Activated T-cell treated with anti-CD3 and anti-CD28 coated beads, Interleukin-2, amount 50 U/mL, for 24 hours (primary cell): ENCODE measurements around the gene CYB561.
"Not testable (repeated sequence)": the region's sequence is repeated elsewhere in the genome, so short reads cannot be mapped to it uniquely, and the experiment has no call there.

Source experiments
- DNase-seq: peaks from one replicate; pipeline ENCODE4 v3.0.0-alpha.2; 2020
- H3K27ac Mint-ChIP-seq: 2 replicates; pipeline ENCODE4 v1.8.0; 2020; ENCODE audit warnings: mild to moderate bottlenecking, mixed read lengths
- H3K27me3 Mint-ChIP-seq: 2 replicates; pipeline ENCODE4 v1.8.0; 2020; ENCODE audit warnings: mixed read lengths
- H3K36me3 Mint-ChIP-seq: 2 replicates; pipeline ENCODE4 v1.8.0; 2020; ENCODE audit warnings: low read depth, mixed read lengths
- H3K4me1 Mint-ChIP-seq: 2 replicates; pipeline ENCODE4 v1.8.0; 2020; ENCODE audit warnings: low read depth, mixed read lengths
- H3K4me3 Mint-ChIP-seq: 2 replicates; pipeline ENCODE4 v1.8.0; 2020; ENCODE audit warnings: mild to moderate bottlenecking, moderate library complexity, mixed read lengths
- H3K9me3 Mint-ChIP-seq: 2 replicates; pipeline ENCODE4 v1.8.0; 2020; ENCODE audit warnings: mixed read lengths

CYB561 gene

DNA sequence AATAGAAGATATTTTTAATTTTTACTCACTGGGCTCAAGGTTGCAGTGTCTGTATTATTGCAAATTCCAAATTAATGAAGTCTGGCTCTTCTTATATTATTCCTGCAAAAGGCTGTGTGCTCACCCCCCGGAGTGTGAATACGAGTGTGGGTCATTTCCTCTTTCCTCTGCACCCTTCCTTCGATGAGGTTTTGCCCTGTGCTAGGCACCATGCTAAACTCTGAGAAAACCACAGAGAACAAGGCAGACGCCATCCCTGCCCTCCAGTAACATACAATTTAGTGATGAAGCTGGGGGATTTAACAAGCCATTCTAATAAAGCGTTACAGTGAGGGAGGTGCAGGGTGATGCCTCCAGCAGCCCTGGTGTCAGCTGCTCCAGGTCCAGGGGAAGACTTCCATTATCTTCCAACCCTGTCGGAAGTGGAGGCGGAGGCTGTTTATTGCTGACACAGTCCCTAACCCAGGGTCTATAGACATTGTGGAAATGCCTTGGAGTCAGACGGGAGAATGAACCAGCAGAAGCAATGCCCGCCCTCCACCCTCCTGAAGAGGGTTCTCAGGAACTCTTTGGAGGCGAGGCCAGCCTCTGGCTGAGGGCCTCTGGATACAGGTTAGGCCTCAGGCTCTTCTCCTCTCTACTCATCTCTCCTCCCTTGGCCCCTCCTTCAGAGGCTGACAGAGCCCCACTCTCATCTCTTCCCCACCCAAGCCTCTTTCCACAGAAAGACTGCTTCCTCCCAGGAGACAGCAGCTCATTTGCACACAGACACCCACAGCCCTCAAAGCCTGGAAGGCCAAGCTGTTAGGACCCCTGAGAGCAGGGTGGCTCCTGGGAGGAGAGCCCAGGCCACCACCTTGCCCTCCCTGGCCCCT, 28.7 kb upstream of the CYB561 start:
- no peak overlapping the region for H3K27ac Mint-ChIP-seq
- no peaks in the 10 kb centered on the region for H3K9me3 Mint-ChIP-seq
- H3K27me3 Mint-ChIP-seq: peaks cover 42% of the 10 kb centered on the region
- peaks cover 16% of the 10 kb centered on the region for H3K4me1 Mint-ChIP-seq
- DNase-seq: no peak
- H3K4me3 Mint-ChIP-seq: no peak overlapping the region
- no peaks in the 10 kb centered on the region for H3K36me3 Mint-ChIP-seq

DNA sequence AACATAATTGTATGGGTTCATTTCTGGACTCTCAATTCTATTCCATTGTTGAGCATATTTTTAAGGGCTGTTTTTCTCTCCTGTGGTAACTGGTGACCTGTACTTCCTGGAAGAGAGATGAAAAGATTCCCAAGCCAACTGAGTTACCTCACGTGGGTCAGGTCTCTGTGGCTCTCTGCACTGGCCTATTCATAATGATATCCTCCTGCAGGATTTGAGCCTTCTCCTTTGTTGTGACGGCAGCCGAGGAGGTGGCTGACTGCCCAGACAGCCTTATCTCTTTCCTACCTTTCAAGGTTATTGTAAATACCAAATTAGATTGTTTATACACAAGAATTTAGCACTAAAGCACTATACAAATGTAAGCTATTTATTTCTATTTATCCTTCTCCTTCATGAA, 28.1 kb upstream of the CYB561 start:
- no peak overlapping the region for H3K4me3 Mint-ChIP-seq
- no peak overlapping the region for H3K27ac Mint-ChIP-seq
- no peak for DNase-seq
- H3K36me3 Mint-ChIP-seq: no peaks in the 10 kb centered on the region
- H3K4me1 Mint-ChIP-seq: peaks cover 15% of the 10 kb centered on the region
- peaks cover 39% of the 10 kb centered on the region for H3K27me3 Mint-ChIP-seq
- H3K9me3 Mint-ChIP-seq: no peaks in the 10 kb centered on the region

DNA sequence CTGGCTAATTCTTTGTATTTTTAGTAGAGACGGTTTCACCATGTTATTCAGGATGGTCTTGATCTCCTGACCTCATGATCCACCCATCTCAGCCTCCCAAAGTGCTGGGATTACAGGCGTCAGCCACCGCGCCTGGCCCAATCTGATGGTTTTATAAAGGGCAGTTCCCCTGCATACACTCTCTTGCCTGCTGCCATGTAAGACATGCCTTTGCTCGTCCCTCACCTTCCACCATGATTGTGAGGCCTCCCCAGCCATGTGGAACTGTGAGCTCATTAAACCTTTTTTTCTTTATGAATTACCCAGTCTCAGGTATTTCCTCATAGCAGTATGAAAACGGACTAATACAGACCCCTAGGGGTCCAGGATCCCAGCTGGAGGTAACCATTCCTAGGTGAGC, 22.0 kb upstream of the CYB561 start:
- H3K36me3 Mint-ChIP-seq, H3K27me3 Mint-ChIP-seq, H3K9me3 Mint-ChIP-seq, H3K4me1 Mint-ChIP-seq, DNase-seq, H3K27ac Mint-ChIP-seq, H3K4me3 Mint-ChIP-seq: not testable (repeated sequence)

DNA sequence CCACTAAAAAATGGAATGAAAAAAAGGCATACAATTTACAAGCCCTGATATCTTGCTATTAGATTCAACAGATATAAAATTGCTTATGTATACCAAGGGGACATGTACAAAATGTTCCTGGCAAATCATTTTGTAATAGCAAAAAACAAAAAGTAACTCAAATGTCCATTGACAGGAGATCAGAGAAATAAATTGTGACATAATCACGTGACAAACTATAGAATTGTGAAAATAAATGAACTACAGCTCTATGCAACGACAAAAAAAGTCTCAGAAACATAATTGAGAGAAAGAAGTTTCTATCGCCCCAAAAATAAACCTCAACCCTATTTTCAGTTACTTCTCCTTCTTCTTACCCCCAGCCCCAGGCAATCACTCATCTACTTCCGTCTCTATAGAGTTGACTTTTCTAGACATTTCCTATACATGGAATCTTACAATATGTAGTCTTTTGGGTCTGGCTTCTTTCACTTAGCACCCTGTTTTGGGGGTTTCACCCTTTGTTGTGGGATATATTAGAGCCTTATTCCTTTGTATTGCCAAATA, 18.7 kb upstream of the CYB561 start:
- no peaks in the 10 kb centered on the region for H3K9me3 Mint-ChIP-seq
- DNase-seq: no peak
- H3K36me3 Mint-ChIP-seq: no peaks in the 10 kb centered on the region
- H3K4me3 Mint-ChIP-seq: no peak overlapping the region
- H3K4me1 Mint-ChIP-seq: peaks cover 1% of the 10 kb centered on the region
- H3K27me3 Mint-ChIP-seq: peaks cover 2% of the 10 kb centered on the region
- H3K27ac Mint-ChIP-seq: no peak overlapping the region

DNA sequence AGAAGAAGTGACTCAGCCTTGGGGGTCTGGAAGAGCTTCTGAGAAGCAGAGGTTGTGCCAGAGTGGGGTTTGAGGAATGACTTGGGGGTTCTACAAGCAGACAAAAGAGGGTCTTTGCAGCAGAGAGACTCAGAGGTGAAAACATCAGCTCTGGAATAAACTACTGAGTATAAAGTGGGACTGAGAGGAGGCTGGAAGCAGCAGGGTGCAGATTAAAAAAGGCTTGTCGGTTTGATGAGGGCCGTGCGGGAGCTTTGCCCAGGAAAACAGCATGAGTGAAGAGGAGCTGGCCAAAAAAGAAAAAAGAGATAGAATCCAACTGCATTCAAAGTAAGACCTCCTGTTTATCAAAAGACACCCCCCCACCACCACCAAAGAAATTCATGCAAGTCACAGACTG, 17.7 kb upstream of the CYB561 start:
- Mint-ChIP-seq H3K27me3 (peaks cover 2% of the 10 kb centered on the region), H3K4me3 (no peak overlapping the region), H3K9me3 (no peaks in the 10 kb centered on the region)

DNA sequence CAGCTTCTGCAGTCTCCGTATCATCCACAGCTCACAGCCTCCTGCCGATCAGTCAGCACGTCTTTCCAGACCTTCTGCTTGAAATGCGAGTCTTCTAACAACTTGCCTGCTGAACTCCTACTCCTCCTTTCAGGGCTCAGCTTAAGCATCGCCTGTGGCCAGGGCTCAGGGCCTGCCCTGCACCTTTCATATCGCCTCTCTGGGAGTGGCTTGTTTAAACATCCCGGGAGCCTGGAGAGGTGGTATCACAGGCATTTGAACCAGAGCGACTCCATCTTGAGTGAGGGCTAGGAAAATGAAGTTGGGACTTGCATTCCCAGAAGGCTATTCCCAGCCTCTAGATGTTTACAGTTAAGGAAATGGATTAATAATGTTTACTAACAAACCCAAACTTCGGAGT, 13.9 kb upstream of the CYB561 start:
- DNase-seq: no peak
- Mint-ChIP-seq H3K27me3 (peaks cover 5% of the 10 kb centered on the region), H3K27ac (no peak overlapping the region)

More for the DNA sequence above, 17.7 kb upstream of the CYB561 start:
- Mint-ChIP-seq H3K4me1 (peaks cover 1% of the 10 kb centered on the region), H3K36me3 (no peaks in the 10 kb centered on the region), H3K27ac (no peak overlapping the region)
- no peak for DNase-seq

DNA sequence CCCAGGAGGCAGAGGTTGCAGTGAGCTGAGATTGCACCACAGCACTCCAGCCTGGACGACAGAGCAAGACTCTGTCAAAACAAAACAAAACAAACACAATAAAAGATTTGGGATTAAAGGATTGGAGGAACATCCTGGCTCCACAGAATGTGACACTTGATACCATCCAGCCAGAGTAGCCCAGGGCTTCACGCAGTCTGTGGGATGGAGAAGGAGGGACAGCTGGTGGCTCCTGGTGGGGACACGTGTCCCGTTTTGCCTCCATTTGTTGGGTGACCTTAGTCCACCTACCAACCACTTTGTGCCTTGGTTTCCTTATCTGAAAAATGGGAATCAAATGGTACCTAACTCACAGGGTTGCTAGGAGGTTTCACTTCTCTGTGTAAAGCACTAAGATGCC, 12.4 kb upstream of the CYB561 start:
- peaks cover 1% of the 10 kb centered on the region for H3K4me1 Mint-ChIP-seq
- peaks cover 2% of the 10 kb centered on the region for H3K27me3 Mint-ChIP-seq
- DNase-seq: no peak
- H3K36me3 Mint-ChIP-seq: no peaks in the 10 kb centered on the region
- no peak overlapping the region for H3K4me3 Mint-ChIP-seq
- H3K27ac Mint-ChIP-seq: no peak overlapping the region
- H3K9me3 Mint-ChIP-seq: no peaks in the 10 kb centered on the region

More for the DNA sequence above, 13.9 kb upstream of the CYB561 start:
- Mint-ChIP-seq H3K4me3 (no peak overlapping the region), H3K9me3 (no peaks in the 10 kb centered on the region), H3K4me1 (peaks cover 1% of the 10 kb centered on the region), H3K36me3 (no peaks in the 10 kb centered on the region)

DNA sequence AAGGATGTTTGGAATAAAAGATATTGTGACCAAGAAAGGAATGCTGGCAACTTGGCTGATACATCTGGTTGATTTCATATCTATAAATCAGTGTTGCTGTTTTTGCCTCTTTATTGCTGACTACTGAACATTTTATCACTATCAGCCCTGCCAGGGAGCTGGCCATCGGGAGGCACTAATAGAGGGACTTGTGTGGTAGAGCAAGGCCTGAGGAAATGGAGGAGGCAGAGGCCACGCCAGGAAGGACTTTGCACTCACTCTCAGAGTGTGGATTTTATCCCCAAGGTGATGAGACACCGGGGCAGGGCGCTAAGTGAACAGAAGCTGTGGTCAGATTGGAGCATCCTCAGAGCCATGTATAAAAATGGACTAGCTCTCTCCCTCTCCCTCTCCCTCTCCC, 9.3 kb upstream of the CYB561 start:
- Mint-ChIP-seq H3K4me1 (peaks cover 4% of the 10 kb centered on the region), H3K27me3 (peaks cover 2% of the 10 kb centered on the region), H3K36me3 (no peaks in the 10 kb centered on the region)

DNA sequence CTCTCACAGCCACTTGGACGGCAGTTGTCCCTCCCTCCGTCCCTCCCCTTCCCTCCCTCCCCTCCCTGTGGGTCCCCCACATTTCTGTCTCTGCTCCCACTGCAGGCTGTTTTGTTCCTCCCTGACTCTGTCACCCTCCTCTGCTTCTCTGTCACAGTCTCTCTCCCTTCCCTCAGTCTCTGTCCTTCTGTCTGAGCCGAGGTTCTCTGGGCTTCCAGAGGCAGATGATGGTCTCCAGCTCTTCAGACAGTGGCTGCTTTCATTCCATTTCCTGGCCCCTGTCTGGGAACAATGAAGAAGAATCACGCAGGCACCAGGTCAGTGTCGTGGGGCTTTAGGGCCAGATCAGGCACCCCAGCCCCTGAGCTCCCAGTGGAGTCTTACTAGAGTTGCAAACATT, 8.8 kb upstream of the CYB561 start:
- DNase-seq: no peak
- no peaks in the 10 kb centered on the region for H3K36me3 Mint-ChIP-seq
- H3K27ac Mint-ChIP-seq: no peak overlapping the region
- H3K4me1 Mint-ChIP-seq: peaks cover 8% of the 10 kb centered on the region
- no peaks in the 10 kb centered on the region for H3K9me3 Mint-ChIP-seq
- peaks cover 2% of the 10 kb centered on the region for H3K27me3 Mint-ChIP-seq
- no peak overlapping the region for H3K4me3 Mint-ChIP-seq

More for the DNA sequence above, 9.3 kb upstream of the CYB561 start:
- Mint-ChIP-seq H3K27ac (no peak overlapping the region), H3K4me3 (no peak overlapping the region), H3K9me3 (no peaks in the 10 kb centered on the region)
- no peak for DNase-seq

DNA sequence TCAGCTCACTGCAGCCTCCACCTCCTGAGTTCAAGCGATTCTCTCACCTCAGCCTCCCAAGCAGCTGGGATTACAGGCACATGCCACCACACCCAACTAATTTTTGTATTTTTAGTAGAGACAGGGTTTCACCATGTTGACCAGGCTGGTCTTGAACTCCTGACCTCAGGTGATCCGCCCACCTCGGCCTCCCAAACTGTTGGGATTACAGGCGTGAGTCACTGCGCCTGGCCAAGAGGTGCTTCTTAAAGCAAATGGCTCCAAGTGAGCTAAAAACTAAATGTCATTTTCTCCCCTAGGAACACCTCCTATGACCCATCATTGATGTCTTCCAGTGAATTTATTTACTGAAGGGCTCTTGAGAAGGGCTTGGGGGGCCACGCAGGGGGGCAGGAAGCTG, 8.3 kb upstream of the CYB561 start:
- H3K4me3 Mint-ChIP-seq, H3K9me3 Mint-ChIP-seq, H3K27ac Mint-ChIP-seq, DNase-seq, H3K36me3 Mint-ChIP-seq, H3K27me3 Mint-ChIP-seq: not testable (repeated sequence)
- peaks cover 10% of the 10 kb centered on the region for H3K4me1 Mint-ChIP-seq

DNA sequence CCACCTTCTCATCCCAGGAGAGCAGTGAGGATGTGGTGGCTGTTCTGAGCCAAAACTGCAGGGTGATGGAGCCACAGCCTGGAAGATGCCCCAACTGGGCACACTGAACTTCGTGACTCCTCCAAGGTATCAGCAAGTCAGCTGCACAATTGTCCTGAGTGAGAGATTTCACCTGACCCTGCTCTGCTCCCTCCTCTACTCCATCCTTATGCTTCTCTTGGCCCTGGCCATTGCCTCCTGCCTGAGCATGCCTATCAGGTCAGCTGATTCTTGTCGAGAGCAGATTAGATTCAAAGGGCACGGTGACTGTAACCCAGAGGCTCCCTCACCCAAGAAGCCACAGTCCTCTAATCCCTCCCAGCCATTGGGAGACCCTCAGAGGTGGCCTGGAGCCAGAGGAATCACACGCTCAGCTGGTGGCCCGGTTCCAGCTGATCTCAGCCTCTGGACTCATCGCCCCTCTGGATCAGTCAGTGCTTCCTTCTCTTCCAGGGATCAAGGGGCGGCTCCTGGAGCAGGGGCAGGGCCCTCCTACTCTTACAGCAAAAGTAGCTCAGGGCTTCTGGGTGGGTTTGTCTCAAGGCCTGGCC, 7.0 kb upstream of the CYB561 start:
- H3K4me1 Mint-ChIP-seq: peaks cover 10% of the 10 kb centered on the region
- no peaks in the 10 kb centered on the region for H3K36me3 Mint-ChIP-seq
- no peaks in the 10 kb centered on the region for H3K9me3 Mint-ChIP-seq
- DNase-seq: no peak
- no peak overlapping the region for H3K4me3 Mint-ChIP-seq
- H3K27me3 Mint-ChIP-seq: peaks cover 2% of the 10 kb centered on the region
- H3K27ac Mint-ChIP-seq: no peak overlapping the region

DNA sequence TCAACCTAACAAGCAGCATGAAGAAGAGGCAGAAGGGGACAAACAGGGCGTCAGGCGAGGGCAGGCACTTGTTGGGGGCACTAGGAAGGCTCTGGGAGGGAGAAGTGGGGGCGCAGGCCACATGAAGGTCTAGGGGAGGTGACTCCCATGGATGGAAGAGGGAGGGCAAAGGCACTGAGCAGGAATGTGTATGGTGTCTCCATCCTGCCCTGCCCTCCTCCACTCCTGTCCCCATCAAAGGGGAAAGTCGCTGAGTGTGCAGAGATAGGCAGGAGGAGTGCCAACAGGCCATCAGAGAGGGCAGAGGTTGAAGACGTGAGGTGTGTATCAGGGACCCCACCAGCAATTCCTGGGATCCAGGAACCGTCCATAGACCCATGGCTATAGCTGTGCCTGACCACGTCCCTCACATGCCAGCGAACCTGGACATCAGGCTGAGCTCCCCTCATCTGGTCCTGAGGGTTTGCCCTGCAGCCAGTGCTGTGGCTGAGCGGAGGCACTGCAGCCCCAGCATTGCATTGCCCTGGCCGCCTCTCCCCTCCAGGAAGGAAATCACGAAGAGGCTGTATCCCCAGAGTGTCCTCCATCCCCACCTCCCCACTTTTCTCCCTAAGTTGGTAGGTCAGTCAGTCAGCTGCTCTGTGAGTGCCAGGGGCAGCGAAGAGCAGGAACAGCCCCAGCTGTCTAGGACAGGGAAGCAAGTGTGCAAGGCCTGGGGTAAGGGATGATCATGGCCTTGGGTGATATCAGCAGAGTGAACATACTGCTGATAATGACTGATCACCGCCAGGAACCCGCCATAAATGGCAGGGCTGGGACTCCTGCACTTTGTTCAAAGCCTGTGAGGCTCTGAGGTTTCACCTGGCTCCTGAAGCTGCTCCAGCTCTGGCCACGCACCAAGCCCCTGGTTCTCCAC, 6.2 kb upstream of the CYB561 start:
- Mint-ChIP-seq H3K9me3 (no peaks in the 10 kb centered on the region), H3K27me3 (peaks cover 2% of the 10 kb centered on the region), H3K27ac (no peak overlapping the region), H3K36me3 (no peaks in the 10 kb centered on the region), H3K4me1 (peaks cover 14% of the 10 kb centered on the region), H3K4me3 (no peak overlapping the region)
- no peak for DNase-seq

DNA sequence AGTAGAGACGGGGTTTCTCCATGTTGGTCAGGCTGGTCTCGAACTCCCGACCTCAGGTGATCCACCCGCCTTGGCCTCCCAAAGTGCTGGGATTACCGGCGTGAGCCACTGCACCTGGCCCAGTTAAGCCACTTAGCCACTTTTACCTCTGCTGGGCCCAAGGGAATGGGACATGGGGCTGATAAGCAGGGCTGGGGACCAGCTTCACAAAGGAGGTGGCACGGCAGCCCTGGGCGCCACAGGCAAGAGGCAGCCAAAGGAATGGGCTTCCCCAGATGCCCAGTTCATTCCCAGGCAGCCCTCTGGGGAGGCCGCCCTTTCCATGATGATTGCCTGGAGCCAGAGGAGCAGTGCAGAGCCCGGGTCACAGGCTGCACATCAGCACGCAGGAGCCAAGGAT, 5.0 kb upstream of the CYB561 start:
- H3K4me1 Mint-ChIP-seq: peaks cover 18% of the 10 kb centered on the region
- no peaks in the 10 kb centered on the region for H3K36me3 Mint-ChIP-seq
- peaks cover 2% of the 10 kb centered on the region for H3K27me3 Mint-ChIP-seq
- no peaks in the 10 kb centered on the region for H3K9me3 Mint-ChIP-seq
- DNase-seq: no peak
- H3K27ac Mint-ChIP-seq: no peak overlapping the region
- H3K4me3 Mint-ChIP-seq: no peak overlapping the region

DNA sequence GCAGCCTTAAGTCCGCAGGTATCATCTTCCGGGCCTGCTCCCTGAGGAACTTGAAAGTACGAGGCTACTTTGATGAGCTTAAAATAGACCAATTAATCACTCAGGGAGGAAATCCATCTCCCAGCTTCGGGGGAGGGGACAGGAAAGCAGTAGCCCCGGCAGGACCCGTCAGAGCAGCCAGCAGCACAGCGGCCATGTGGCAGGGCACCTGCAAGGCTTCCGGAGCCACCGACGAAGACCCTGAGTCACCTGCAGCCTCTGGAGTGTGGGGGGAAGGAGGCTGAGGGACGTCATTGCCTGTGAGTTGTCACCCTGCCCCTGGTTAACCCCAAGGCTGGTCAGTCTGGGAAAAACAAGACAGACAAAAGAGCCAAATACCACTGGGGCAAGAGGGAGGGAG, 4.4 kb upstream of the CYB561 start:
- peaks cover 18% of the 10 kb centered on the region for H3K4me1 Mint-ChIP-seq
- no peaks in the 10 kb centered on the region for H3K9me3 Mint-ChIP-seq
- no peak for DNase-seq
- no peaks in the 10 kb centered on the region for H3K36me3 Mint-ChIP-seq
- H3K4me3 Mint-ChIP-seq: no peak overlapping the region
- no peak overlapping the region for H3K27ac Mint-ChIP-seq
- peaks cover 2% of the 10 kb centered on the region for H3K27me3 Mint-ChIP-seq
